ENCODE data around the gene FBXO45. TPM values are rescaled to one million over a fixed set of nuclear protein-coding genes. Genes with fewer than 3 reads are reported as not detected.
"Not testable (repeated sequence)": the region's sequence is repeated elsewhere in the genome, so short reads cannot be mapped to it uniquely, and the experiment has no call there.

FBXO45 gene
- total RNA-seq, 3 donors from 2014 or later (not counting 1 experiment from before 2014, with no cell fraction given), result 3.2 to 7.9 (median 7.8) TPM

GRCh38 chr3:196547067-196547466 is 21.4 kb upstream of the FBXO45 start:
- H3K9me3 Mint-ChIP-seq, result no peaks in the 10 kb centered on the region
- Histone ChIP-seq H3K27ac (ENCODE audit: low read length) (no peak overlapping the region), H3K4me3 (ENCODE audit: low read length) (no peak overlapping the region), H3K27me3 (ENCODE audit: control insufficient read depth, insufficient read depth, low read length) (no peaks in the 10 kb centered on the region), H3K36me3 (ENCODE audit: control insufficient read depth, insufficient read depth, low read length) (no peaks in the 10 kb centered on the region), H3K9me3 (ENCODE audit: control insufficient read depth, insufficient read depth, low read length) (peaks cover 4% of the 10 kb centered on the region), H3K4me1 (ENCODE audit: control insufficient read depth, insufficient read depth, low read length) (no peaks in the 10 kb centered on the region)
- H3K4me3 Mint-ChIP-seq, result no peak overlapping the region
- intact Hi-C loops (cut with micrococcal nuclease), result no loop called here
- no peaks in the 10 kb centered on the region for H3K4me1 Mint-ChIP-seq
- H3K36me3 Mint-ChIP-seq, result no peaks in the 10 kb centered on the region
- WGBS (ENCODE audit: insufficient coverage), result 90% methylated on average over 2 of the region's 2 CpGs
- peaks cover 0 to 13% of the 10 kb centered on the region in 2 donors for H3K27me3 Mint-ChIP-seq (ENCODE audit: low read depth in 2 of 2)
- TF ChIP-seq, protein P1, sequence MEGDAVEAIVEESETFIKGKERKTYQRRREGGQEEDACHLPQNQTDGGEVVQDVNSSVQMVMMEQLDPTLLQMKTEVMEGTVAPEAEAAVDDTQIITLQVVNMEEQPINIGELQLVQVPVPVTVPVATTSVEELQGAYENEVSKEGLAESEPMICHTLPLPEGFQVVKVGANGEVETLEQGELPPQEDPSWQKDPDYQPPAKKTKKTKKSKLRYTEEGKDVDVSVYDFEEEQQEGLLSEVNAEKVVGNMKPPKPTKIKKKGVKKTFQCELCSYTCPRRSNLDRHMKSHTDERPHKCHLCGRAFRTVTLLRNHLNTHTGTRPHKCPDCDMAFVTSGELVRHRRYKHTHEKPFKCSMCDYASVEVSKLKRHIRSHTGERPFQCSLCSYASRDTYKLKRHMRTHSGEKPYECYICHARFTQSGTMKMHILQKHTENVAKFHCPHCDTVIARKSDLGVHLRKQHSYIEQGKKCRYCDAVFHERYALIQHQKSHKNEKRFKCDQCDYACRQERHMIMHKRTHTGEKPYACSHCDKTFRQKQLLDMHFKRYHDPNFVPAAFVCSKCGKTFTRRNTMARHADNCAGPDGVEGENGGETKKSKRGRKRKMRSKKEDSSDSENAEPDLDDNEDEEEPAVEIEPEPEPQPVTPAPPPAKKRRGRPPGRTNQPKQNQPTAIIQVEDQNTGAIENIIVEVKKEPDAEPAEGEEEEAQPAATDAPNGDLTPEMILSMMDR (IDR thresholded peaks at IDR 0.05), result no peak
- H3K27ac Mint-ChIP-seq, result no peak overlapping the region
- ATAC-seq (no peak), DNase-seq (no peak)

DNA sequence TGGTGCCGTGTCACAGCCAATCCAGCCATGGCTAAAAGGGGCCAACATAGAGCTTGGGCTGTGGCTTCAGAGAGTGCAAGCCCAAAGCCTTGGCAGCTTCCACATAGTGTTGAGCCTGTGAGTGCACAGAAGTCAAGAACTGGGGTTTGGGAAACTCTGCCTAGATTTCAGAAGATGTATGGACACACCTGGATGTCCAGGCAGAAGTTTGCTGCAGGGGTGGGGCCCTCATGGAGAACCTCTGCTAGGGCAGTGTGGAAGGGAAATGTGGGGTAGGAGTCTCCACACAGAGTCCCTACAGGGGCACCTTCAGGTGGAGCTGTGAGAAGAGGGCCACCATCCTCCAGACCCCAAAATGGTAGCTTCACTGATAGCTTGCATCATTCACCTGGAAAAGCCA is 19.1 kb upstream of the FBXO45 start:
- WGBS (ENCODE audit: insufficient coverage), result 97% methylated on average over 1 of the region's 1 CpG
- not testable (repeated sequence) for ATAC-seq

GRCh38 chr3:196550172-196550571 is 18.3 kb upstream of the FBXO45 start:
- WGBS (ENCODE audit: insufficient coverage), result 84% methylated on average over 3 of the region's 3 CpGs
- H3K27ac Mint-ChIP-seq; DNase-seq; H3K4me3 ChIP-seq (ENCODE audit: low read length); H3K27me3 ChIP-seq (ENCODE audit: control insufficient read depth, insufficient read depth, low read length); H3K9me3 Mint-ChIP-seq; H3K27ac ChIP-seq (ENCODE audit: low read length); H3K36me3 ChIP-seq (ENCODE audit: control insufficient read depth, insufficient read depth, low read length); ATAC-seq; H3K4me1 ChIP-seq (ENCODE audit: control insufficient read depth, insufficient read depth, low read length); H3K9me3 ChIP-seq (ENCODE audit: control insufficient read depth, insufficient read depth, low read length); intact Hi-C loops (cut with micrococcal nuclease); H3K4me1 Mint-ChIP-seq; H3K4me3 Mint-ChIP-seq; H3K36me3 Mint-ChIP-seq; H3K27me3 Mint-ChIP-seq (ENCODE audit: low read depth in 2 of 2): not testable (repeated sequence)

More for the DNA sequence above, 19.1 kb upstream of the FBXO45 start:
- H3K36me3 ChIP-seq (ENCODE audit: control insufficient read depth, insufficient read depth, low read length); H3K27ac Mint-ChIP-seq; intact Hi-C loops (cut with micrococcal nuclease); DNase-seq; H3K9me3 Mint-ChIP-seq; H3K27ac ChIP-seq (ENCODE audit: low read length); H3K27me3 ChIP-seq (ENCODE audit: control insufficient read depth, insufficient read depth, low read length); H3K4me1 ChIP-seq (ENCODE audit: control insufficient read depth, insufficient read depth, low read length); H3K27me3 Mint-ChIP-seq (ENCODE audit: low read depth in 2 of 2); H3K4me1 Mint-ChIP-seq; H3K4me3 ChIP-seq (ENCODE audit: low read length); H3K36me3 Mint-ChIP-seq; H3K9me3 ChIP-seq (ENCODE audit: control insufficient read depth, insufficient read depth, low read length); H3K4me3 Mint-ChIP-seq: not testable (repeated sequence)

DNA sequence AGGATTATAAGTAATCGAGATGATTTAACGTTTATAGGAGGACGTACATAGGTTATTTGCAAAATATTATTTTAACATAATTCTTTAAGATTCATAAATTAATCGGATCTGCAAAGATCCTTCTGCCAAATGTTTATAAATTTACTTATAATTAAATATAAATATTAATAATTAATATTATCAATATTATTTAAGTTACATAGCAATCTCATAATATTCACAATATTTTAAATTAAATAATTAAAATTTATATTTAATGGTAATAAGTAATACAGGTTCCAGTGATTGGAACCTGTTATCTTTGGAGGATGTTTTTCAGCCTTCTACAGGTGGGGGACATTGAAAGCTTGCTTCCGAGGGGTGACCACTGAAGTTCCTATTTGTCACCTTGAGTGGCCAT is 16.2 kb upstream of the FBXO45 start:
- Mint-ChIP-seq H3K4me3 (no peak overlapping the region), H3K27ac (no peak overlapping the region), H3K27me3 (ENCODE audit: low read depth in 2 of 2) (no peaks in the 10 kb centered on the region), H3K36me3 (no peaks in the 10 kb centered on the region), H3K9me3 (no peaks in the 10 kb centered on the region), H3K4me1 (peaks cover 6 to 12% of the 10 kb centered on the region in 2 donors)
- Histone ChIP-seq H3K36me3 (ENCODE audit: control insufficient read depth, insufficient read depth, low read length) (peaks cover 4% of the 10 kb centered on the region), H3K4me1 (ENCODE audit: control insufficient read depth, insufficient read depth, low read length) (no peaks in the 10 kb centered on the region), H3K27ac (ENCODE audit: low read length) (no peak overlapping the region), H3K9me3 (ENCODE audit: control insufficient read depth, insufficient read depth, low read length) (peaks cover 4% of the 10 kb centered on the region), H3K27me3 (ENCODE audit: control insufficient read depth, insufficient read depth, low read length) (no peaks in the 10 kb centered on the region), H3K4me3 (ENCODE audit: low read length) (no peak overlapping the region)
- TF ChIP-seq, protein P1 (IDR thresholded peaks at IDR 0.05), result no peak
- DNase-seq, result no peak
- ATAC-seq, result no peak
- intact Hi-C loops (cut with micrococcal nuclease), result no loop called here
- WGBS (ENCODE audit: insufficient coverage), result 100% methylated on average over 1 of the region's 5 CpGs

Data from natural killer cell (primary cell).